ENCODE data around the gene RNF8. TPM values are rescaled to one million over a fixed set of nuclear protein-coding genes. Genes with fewer than 3 reads are reported as not detected.
A peak's percentile ranks its signal among the peaks of the same experiment; 100 is the strongest.
"Not testable (repeated sequence)": the region's sequence is repeated elsewhere in the genome, so short reads cannot be mapped to it uniquely, and the experiment has no call there.

RNF8 gene
- total RNA-seq: 16.7 TPM

- peak; percentile 72 for DNase-seq
These were observed at the start of gene RNF8 for GRCh38 chr6:37353761-37354525. Gene RNF8 (plus strand): TSS chr6:37353983. CDS start chr6:37354165, 182 bp downstream.

- no peak for DNase-seq
These were observed 49.0 kb upstream of the RNF8 start for GRCh38 chr6:37304766-37305165.

- no peak for DNase-seq
These were observed 47.9 kb upstream of the RNF8 start for GRCh38 chr6:37305841-37306425.

DNA sequence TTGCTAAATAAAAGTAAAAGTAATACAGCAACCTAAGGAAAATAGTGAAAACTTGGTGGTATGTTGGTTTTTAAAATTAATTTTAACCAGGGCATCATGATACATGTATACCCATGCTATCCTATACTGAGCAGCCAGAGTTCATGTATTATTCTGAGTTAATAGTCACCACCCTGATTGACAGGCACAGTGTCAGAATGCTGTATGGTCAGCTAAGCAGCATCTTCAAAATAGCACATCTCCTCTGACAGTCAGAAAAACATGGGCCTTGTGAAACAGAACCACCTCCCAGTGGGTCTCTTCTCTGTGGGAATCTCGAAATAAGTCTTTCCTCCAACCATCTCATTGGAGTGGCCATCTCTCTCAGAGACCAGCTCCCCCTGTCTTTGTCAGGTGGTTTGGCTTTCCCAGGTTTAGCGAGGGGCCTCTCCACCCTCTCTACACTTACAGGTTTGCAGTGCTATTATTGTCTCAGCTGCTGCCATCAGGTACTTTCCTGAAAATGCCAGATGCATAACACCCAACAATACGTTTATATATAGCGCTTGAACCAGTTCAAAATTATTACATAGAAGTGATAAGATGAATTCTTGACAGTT lies 47.1 kb upstream of the RNF8 start:
- DNase-seq: no peak

- DNase-seq: not testable (repeated sequence)
These were observed 46.3 kb upstream of the RNF8 start for GRCh38 chr6:37307484-37307883.

GRCh38 chr6:37308069-37308815 lies 45.5 kb upstream of the RNF8 start:
- DNase-seq: no peak

GRCh38 chr6:37309046-37309445 lies 44.7 kb upstream of the RNF8 start:
- DNase-seq: no peak

GRCh38 chr6:37309692-37310091 lies 44.1 kb upstream of the RNF8 start:
- no peak for DNase-seq

DNA sequence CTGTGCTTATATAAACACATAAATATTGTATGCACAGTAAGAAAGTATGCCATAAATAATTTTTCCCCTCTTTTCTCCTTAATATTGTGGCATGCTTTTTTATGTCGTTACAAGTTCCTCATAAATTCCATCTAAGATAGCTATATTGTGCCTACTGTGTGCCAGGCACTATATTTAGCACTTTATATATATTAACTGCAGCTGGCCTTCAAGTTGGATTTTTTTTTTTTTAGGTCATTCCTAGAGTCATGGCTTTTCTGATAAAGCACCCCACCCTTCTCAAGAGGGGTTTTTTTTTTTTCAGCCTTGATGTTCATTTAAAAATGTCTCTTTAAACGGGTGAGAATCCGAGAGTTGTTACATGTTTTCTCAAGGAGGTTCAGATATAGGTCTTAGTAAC lies 42.8 kb upstream of the RNF8 start:
- no peak for DNase-seq

- DNase-seq: no peak
These were observed 41.9 kb upstream of the RNF8 start for GRCh38 chr6:37311741-37312473.

DNA sequence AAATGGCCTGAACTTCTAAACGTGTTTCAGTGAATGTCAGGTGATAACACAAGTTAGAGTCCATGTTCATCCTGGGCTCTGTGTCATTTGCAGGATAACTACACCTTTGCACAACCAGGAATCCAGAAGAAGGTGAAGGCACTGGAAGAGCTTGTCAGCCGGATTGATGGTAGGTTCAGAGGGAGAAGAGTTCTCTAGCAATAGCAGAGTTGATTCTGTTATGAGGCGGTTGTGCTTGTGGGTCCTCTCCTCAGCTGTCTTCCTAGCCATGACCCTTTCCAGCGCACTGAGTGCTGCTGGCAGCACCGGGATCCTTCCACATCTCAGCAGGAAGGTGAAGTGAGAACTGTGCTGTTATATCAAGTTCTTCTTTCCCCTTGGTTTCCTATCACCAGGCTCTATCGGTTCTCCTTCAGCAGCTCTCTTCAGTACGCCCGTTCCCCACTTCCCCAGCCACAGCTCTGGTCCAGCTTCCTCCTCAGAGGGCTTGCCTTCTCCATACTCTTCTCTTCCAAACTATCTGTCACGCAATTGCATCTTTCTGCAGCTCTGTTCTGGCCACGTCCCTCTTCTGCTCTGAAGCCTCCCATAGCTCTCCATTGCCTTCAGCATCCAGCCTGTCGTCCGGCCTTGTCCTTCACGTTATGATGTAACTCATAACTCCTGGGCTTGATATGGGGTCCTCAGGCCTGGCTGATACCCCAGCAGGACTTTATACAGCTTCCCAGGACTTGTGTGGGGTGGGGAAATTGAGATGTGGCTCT lies 39.9 kb upstream of the RNF8 start:
- no peak for DNase-seq

- DNase-seq: no peak
These were observed 39.2 kb upstream of the RNF8 start for GRCh38 chr6:37314487-37315156.

DNA sequence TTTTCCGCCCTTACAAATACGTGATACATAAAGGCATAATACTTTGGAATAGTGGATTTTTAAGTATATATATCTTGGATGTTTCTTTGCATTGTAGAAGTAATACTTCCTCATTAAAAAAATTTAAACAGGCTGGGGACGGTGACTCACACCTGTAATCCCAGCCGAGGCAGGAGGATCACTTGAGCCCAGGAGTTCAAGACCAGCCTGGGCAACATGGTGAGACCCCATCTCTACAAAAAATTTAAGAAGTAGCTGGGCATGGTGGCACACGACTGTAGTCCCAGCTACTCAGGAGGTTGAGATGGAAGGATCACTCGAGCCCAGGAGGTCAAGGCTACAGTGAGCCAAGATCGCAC lies 38.6 kb upstream of the RNF8 start:
- DNase-seq: no peak

- no peak for DNase-seq
These were observed 37.7 kb upstream of the RNF8 start for GRCh38 chr6:37316071-37316470.

DNA sequence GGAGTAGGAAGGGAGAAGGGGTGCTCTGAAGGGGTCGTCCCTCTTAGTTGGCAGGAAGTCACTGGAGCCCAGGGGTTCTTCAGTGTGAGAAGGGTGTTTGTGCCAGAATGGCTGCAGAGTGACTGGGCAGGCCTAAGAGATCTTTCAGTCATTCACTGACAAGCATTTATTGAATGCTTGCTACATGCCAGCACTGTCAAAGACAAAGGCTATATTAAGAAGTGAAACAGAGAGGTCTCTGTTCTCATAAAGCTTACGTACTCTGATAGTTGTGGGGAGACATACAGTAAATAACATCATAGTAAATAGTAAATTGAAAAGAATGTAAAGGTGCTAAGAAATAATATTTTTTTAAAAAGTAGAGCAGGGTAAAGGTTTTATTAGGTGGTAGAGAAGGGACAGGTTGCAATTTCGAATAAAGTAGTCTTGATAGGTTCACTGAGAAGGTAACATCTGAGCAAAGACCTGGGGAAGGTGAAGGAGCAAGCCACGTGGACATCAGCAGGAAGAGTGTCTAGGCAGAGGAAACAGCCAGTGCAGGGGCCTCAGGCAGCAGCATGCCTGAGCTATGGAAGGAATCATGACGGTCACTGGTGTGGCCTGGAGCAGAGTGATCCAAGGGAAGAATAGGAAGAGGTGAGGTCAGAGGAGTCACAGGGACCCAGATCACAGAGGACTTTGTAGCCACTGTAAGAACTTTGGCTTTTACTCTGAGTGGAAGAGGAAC lies 36.3 kb upstream of the RNF8 start:
- DNase-seq: no peak

DNA sequence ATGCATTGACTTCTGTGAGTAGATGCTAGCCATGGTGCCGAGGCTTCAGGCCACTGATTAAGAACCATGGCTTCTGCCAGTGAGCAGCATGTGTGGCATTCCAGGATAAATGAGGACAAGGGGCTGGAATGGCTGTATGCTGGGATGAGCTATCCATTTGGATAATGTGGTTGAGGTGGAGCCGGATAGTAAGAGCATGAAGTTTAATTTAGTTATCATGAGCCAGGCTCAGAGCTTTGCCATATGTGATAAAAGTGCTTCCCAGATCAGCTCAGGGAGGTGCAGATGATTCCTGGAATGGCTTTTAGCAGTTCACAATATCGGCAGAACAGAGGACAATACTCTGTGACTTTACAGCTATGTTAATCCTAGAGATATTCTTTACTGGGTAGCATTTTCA lies 34.6 kb upstream of the RNF8 start:
- no peak for DNase-seq

DNA sequence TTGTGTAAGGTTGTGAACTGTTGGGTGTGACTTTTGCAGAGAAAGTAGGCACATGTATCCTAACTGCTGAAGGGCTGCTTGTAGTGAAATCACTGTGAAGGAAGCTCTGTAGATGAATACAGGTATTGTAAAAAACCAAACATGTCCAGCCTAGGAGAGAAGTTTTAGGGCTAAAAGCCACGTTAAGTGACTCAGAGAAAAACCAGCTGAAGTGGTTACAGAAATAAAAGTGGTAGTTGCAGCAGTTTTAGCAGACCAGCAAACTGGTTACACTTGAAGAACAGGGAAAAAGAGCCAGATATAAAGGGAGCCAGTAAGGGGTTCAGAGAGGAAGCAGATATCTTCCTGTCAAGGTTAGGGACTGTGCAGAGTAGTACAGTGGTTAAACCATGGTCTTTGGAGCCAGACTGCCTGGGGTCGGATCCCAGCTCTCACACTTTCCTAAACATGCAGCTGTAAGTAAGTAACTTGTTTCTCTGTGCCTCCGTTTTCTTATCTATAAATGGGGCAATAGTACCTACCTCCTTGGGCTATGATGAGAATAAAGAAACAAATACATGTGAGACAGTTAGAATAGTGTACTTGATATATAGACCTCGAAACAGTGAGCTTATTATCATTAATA lies 33.8 kb upstream of the RNF8 start:
- DNase-seq: no peak

- DNase-seq: no peak
These were observed 33.1 kb upstream of the RNF8 start for GRCh38 chr6:37320646-37321045.

DNA sequence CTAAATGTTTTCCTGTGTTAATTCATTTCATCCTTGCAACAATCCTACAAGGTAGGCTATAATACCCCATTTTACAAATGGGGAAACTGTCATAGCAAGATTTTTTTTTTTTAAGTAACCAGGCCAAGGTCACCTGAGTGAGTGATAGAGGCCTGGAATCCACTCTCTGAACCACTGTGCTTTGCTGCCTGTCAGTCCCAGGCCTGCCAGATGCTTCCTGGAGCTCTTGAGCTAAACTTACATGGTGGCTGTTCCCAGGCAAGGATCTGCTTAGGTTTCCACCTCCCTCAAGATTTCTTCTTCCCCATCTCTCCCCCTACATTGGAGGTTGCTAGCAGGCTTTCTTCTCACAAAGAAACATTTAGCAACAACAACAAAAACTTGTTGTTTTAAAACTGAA lies 32.7 kb upstream of the RNF8 start:
- DNase-seq: no peak
